GM23338 (cell line): Measurements from ENCODE around the gene CFAP126. TPM values are rescaled to one million over a fixed set of nuclear protein-coding genes. Genes with fewer than 3 reads are reported as not detected.

Experiments
- ATAC-seq: fragments of 200-7000 bp; cut with Tn5 transposase; 3 replicates; pipeline ENCODE4 v1.9.1; 2020
- DNase-seq: peaks from one replicate; pipeline ENCODE4 v3.0.0-alpha.2; 2015; ENCODE audit warnings: low spot score
- H2AFZ ChIP-seq: fragments of 200-600 bp; sonication (generic); 2 replicates; pipeline ENCODE4 v1.8.0; 2016; ENCODE audit warnings: antibody characterized with exemption, mild to moderate bottlenecking, moderate library complexity
- H3F3A ChIP-seq: fragments of 200-600 bp; sonication (generic); replicated peaks from 2 replicates; pipeline ENCODE4 v1.8.0; 2017; ENCODE audit warnings: antibody characterized with exemption, mixed run types, low read depth
- H3K27ac ChIP-seq: fragments of 200-600 bp; sonication (generic); 2 replicates; pipeline ENCODE4 v1.6.1; 2016; ENCODE audit warnings: low read depth
- H3K27me3 ChIP-seq: fragments of 200-600 bp; sonication (generic); 2 replicates; pipeline ENCODE4 v1.8.0; 2016; ENCODE audit warnings: mild to moderate bottlenecking, mixed run types, moderate library complexity; ENCODE audit not compliant: insufficient read depth
- H3K36me3 ChIP-seq: fragments of 200-600 bp; sonication (generic); 2 replicates; pipeline ENCODE4 v1.8.0; 2016; ENCODE audit warnings: mild to moderate bottlenecking; ENCODE audit not compliant: insufficient read depth
- H3K4me1 ChIP-seq: fragments of 200-600 bp; sonication (generic); 2 replicates; pipeline ENCODE4 v1.8.0; 2016; ENCODE audit warnings: mild to moderate bottlenecking, moderate library complexity; ENCODE audit not compliant: insufficient read depth
- H3K4me2 ChIP-seq: fragments of 200-600 bp; sonication (generic); 2 replicates; pipeline ENCODE4 v1.7.1; 2017; ENCODE audit warnings: mixed run types
- H3K4me3 ChIP-seq: fragments of 200-600 bp; sonication (generic); 2 replicates; pipeline ENCODE4 v1.6.1; 2016; ENCODE audit warnings: mixed run types
- H3K79me2 ChIP-seq: fragments of 200-600 bp; sonication (generic); replicated peaks from 2 replicates; pipeline ENCODE4 v1.8.0; 2017; ENCODE audit warnings: mild to moderate bottlenecking; ENCODE audit not compliant: insufficient read depth
- H3K9me2 ChIP-seq: fragments of 200-600 bp; sonication (generic); 2 replicates; pipeline ENCODE4 v1.8.0; 2017; ENCODE audit not compliant: insufficient read depth
- H4K20me1 ChIP-seq: fragments of 200-600 bp; sonication (generic); replicated peaks from 2 replicates; pipeline ENCODE4 v1.8.0; 2017; ENCODE audit warnings: mild to moderate bottlenecking; ENCODE audit not compliant: insufficient read depth
- H3K27ac Mint-ChIP-seq: 2 replicates; pipeline ENCODE4 v1.8.0; 2020; ENCODE audit warnings: inconsistent platforms, mild to moderate bottlenecking, moderate library complexity, mixed read lengths
- H3K27me3 Mint-ChIP-seq: 3 replicates; pipeline ENCODE4 v1.8.0; 2022; ENCODE audit warnings: low read depth, mild to moderate bottlenecking, moderate library complexity, mixed read lengths, inconsistent platforms; ENCODE audit not compliant: insufficient read depth, poor library complexity
- H3K36me3 Mint-ChIP-seq: 3 replicates; pipeline ENCODE4 v1.8.0; 2021; ENCODE audit warnings: low read depth, mild to moderate bottlenecking, inconsistent platforms, moderate library complexity, mixed read lengths
- H3K4me1 Mint-ChIP-seq: 3 replicates; pipeline ENCODE4 v1.8.0; 2020; ENCODE audit warnings: mild to moderate bottlenecking, inconsistent platforms, mixed read lengths
- H3K4me3 Mint-ChIP-seq: 3 replicates; pipeline ENCODE4 v1.8.0; 2021; ENCODE audit warnings: moderate library complexity, mild to moderate bottlenecking, inconsistent platforms, mixed read lengths
- H3K9me3 Mint-ChIP-seq: 3 replicates; pipeline ENCODE4 v1.8.0; 2020; ENCODE audit warnings: moderate library complexity, mild to moderate bottlenecking, inconsistent platforms, mixed read lengths
- CREB1 ChIP-seq: fragments of 250-450 bp; sonication (Bioruptor Pico); IDR thresholded peaks from 2 replicates; pipeline ENCODE4 v1.5.0; 2020; ENCODE audit warnings: low read depth, mild to moderate bottlenecking, moderate library complexity
- CTCF ChIP-seq, 2 experiments: fragments of 200-600 bp in 1 of 2; sonication (generic) in 1 of 2; conservative IDR thresholded peaks; 2 replicates each; pipeline versions ENCODE4 v1.5.1 to v1.6.1; 2016 to 2017; ENCODE audit warnings: antibody characterized with exemption in 2 of 2, low read depth in 2 of 2, mild to moderate bottlenecking in 2 of 2, moderate library complexity in 1 of 2
- ETS1 ChIP-seq: IDR thresholded peaks from 2 replicates; pipeline ENCODE4 v1.6.1; 2016; ENCODE audit warnings: antibody characterized with exemption
- EZH2 ChIP-seq: fragments of 200-600 bp; sonication (generic); IDR thresholded peaks from one replicate; pipeline ENCODE4 v1.8.0; 2017; ENCODE audit warnings: antibody characterized with exemption, mild to moderate bottlenecking, low read depth; ENCODE audit not compliant: unreplicated experiment
- EZH2phosphoT487 ChIP-seq: fragments of 200-600 bp; sonication (generic); IDR thresholded peaks from one replicate; pipeline ENCODE4 v1.8.1; 2018; ENCODE audit warnings: antibody characterized with exemption; ENCODE audit not compliant: unreplicated experiment
- STAT1 ChIP-seq: IDR thresholded peaks from one replicate; pipeline ENCODE4 v1.6.1; 2016; ENCODE audit warnings: antibody characterized with exemption; ENCODE audit not compliant: unreplicated experiment
- ZNF331 ChIP-seq: fragments of 250-450 bp; sonication (Bioruptor Pico); IDR thresholded peaks from 2 replicates; pipeline ENCODE4 v1.5.0; 2020; ENCODE audit warnings: low read depth, mild to moderate bottlenecking, moderate library complexity
- polyA plus RNA-seq: library from polyadenylated mRNA; unstranded; fragments of >200 nt; fragmentation: Nextera tagmentation; extraction: Ambion mirVana; gene quantifications from 2 replicates; pipeline ENCODE4 v1.2.1, GENCODE V29; 2016
- total RNA-seq: library from RNA; depleted of rRNA; stranded (reverse); fragments of >200 nt; shearing (Covaris generic); gene quantifications from 2 replicates; pipeline ENCODE4 v1.2.3, GENCODE V29; 2014

CFAP126 gene
- total and polyA plus RNA-seq, 2 experiments from 2014 or later: not detected

GRCh38 chr1:161388639-161389038 is 21.0 kb upstream of the CFAP126 start:
- Mint-ChIP-seq H3K4me1 (peaks cover 14% of the 10 kb centered on the region), H3K27ac (no peak overlapping the region), H3K36me3 (peaks cover 3% of the 10 kb centered on the region; the same call in 1 of the 3 replicates), H3K27me3 (peaks cover 9% of the 10 kb centered on the region), H3K9me3 (no peaks in the 10 kb centered on the region), H3K4me3 (peak overlapping the region; percentile 93)
- H3K4me1 ChIP-seq: no peaks in the 10 kb centered on the region; the same call in 1 of the 2 replicates
- DNase-seq (peak; percentile 50), ATAC-seq (peak; percentile 11; the same call in 2 of the 3 replicates)
- H3K4me2 ChIP-seq: no peak overlapping the region
- no peak overlapping the region for H3K4me3 ChIP-seq
- H2AFZ ChIP-seq: no peak overlapping the region
- H3K9me2 ChIP-seq: peaks cover 4% of the 10 kb centered on the region; the same call in 1 of the 2 replicates
- H3K27ac ChIP-seq: no peak overlapping the region
- H3K27me3 ChIP-seq: 0 out of 2 replicates have a peak, but pooled peaks cover 8% of the 10 kb centered on the region
- TF ChIP-seq CTCF (conservative IDR thresholded peaks at IDR 0.05; ENCODE audit: low read depth in 2 of 2) (peak; percentile 22 to 30; a peak in 1 of 4 replicates), STAT1 (no peak)
- H4K20me1 ChIP-seq: no peaks in the 10 kb centered on the region
- H3K79me2 ChIP-seq: no peaks in the 10 kb centered on the region
- 0 out of 2 replicates have a peak, but pooled peaks cover 4% of the 10 kb centered on the region for H3F3A ChIP-seq
- H3K36me3 ChIP-seq: no peaks in the 10 kb centered on the region

- H3K4me3 Mint-ChIP-seq: no peak overlapping the region
- peak; percentile 81 for DNase-seq
- H3F3A ChIP-seq: peaks cover 4% of the 10 kb centered on the region
These were observed 14.7 kb upstream of the CFAP126 start for GRCh38 chr1:161382214-161383019.

More at GRCh38 chr1:161382214-161383019, 14.7 kb upstream of the CFAP126 start:
- Histone ChIP-seq H4K20me1 (no peaks in the 10 kb centered on the region), H3K79me2 (no peaks in the 10 kb centered on the region), H3K36me3 (no peaks in the 10 kb centered on the region), H3K27ac (no peak overlapping the region), H3K4me2 (no peak overlapping the region), H3K4me3 (no peak overlapping the region), H2AFZ (no peak overlapping the region), H3K27me3 (no peaks in the 10 kb centered on the region), H3K9me2 (peaks cover 4% of the 10 kb centered on the region; the same call in 1 of the 2 replicates), H3K4me1 (no peaks in the 10 kb centered on the region; the same call in 1 of the 2 replicates)
- no peaks in the 10 kb centered on the region for H3K36me3 Mint-ChIP-seq
- H3K9me3 Mint-ChIP-seq: no peaks in the 10 kb centered on the region
- H3K4me1 Mint-ChIP-seq: peaks cover 9% of the 10 kb centered on the region
- peaks cover 2% of the 10 kb centered on the region for H3K27me3 Mint-ChIP-seq
- no peak overlapping the region for H3K27ac Mint-ChIP-seq
- TF ChIP-seq ETS1: no peak
- TF ChIP-seq STAT1: no peak
- no peak for TF ChIP-seq EZH2
- TF ChIP-seq ZNF331: no peak
- no peak for TF ChIP-seq EZH2phosphoT487
- peak; percentile 67 to 81 for TF ChIP-seq CTCF (conservative IDR thresholded peaks at IDR 0.05; ENCODE audit: low read depth in 2 of 2)
- TF ChIP-seq CREB1 (CRISPR knock-in tag): no peak
- ATAC-seq: peak; percentile 85
